CD4-positive, alpha-beta T cell treated with Interleukin-4 for 4 hours (primary cell): ENCODE results near the gene SCARB1.

Experiments used
- DNase-seq: peaks from one replicate; pipeline ENCODE4 v3.0.0-alpha.2; 2020

SCARB1 gene

DNA sequence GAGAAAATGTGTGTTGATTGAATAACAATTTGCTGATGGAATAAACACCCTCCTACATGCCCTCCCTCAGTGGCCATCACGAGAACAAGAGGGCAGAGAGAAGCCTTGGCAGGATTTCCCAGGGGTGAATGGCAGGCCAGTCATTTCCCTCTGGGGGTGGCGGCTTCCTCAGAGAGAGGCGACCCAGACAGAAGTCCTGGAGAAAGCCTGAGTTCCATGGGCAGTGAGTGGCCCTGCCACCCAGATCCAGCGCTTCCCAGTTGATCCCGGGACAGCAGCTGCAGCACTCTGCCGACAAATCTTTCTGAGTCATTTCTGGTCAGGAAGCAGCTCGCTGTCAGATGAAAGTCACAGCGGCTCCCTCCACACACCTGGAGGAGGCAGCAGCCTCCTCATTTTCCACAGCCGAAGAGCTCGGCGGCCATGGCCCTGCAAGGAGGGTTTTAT lies 123.0 kb downstream of the SCARB1 start:
- DNase-seq: no peak

DNA sequence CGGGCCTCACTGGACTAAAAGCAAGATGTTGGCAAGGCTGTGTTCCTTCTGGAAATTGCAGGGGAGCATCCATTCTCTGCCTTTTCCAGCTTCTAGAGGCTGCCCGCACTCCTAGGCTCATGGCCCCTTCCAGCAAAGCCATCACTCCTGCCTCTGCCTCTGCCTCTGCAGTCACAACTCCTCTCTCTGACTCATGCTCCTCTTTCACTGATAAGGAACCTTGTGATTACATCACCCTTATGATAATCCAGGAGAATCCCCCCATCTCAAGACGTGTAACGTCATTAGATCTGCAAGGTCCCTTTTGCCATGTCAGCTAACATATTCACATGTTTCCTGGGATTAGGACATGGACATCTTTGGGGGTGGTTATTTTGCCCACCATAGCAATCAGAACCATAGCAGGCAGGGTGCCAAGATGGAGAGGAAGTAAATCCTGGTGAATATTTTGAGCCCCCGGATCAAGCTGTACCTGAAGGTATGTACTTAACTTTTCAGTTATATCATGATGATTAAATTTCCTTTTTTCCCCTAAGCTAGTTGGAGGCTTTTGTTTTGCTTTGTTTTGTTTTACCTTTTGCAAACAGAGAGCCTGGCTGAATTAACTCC lies 123.6 kb downstream of the SCARB1 start:
- no peak for DNase-seq

DNA sequence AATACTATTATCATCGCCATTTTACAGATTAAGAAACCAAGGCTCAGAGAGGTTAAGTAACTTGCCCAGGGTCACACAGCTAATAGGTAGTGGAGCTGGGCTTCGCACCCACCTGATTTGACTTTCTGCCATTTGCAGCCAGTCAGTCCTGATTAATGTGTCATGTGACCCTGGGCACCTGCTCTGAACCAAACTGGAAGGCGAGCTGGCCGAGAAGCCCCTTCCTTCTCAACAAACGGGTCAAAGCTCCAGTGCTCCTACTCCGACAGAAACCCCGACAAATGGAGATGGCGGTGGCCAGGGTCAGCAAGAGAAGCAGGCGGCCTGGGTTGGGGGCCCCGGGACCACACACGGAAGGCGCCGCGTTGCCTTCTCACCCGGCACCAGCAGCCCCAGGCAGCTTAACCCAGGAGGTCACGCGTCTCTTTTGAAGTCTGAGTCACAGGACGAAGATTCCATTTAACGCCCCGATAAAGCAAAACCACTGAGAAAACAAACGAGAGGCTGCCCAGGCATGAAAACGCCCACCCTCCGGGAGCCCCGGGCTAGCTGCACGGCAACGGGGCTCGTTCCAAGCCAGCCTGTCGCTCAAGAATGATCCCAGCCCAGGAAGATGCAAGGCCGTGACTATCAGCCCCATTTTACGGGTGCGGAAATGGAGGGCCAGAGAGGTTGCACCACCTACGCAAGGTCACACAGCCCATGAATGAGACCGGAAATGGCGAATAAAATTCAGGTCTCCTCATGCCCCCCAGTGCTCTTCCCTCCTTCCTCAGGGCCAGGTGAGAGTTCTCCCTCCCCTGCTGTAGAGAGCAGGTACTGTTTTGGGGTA lies 124.8 kb downstream of the SCARB1 start:
- no peak for DNase-seq

DNA sequence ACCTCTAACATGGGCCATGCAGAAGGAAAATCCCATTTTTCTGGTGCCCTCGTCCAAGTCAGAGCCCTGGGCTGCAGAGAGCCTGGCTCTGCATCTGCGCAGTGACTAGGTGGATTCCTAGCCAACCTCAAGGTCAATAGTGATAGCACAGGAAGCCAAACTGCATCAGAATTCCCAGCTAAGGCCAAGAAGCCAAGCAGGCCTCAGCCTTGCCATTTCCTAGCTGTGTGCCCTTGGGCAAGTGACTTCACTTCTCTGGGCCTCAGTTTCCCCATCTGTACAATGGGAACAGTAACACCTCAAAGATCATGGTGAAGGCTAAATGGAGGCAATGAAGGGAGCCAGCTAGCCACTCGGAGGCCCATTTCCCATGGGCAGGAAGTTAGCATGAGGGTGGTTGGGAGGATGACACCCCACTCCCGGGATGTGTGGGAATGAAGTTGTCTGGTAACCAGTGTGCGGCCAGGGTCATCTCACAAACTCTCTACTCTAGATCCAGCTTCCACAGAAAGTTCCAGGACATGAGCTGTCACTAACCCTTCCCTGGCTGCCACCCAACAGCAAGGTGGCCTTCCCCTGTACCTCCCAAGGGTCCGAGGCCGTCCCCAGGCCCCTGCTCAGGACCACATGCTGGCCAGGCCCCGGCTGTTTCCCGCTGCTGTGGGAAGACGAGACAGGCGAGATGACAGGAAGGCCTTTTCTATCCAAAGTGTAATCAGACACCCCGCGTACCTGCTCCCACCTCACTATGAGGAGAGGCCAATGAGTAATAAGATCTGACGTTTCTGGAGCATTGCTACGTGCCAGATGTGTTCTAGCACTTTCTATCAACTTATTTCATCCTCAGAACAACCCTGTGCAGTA lies 125.7 kb downstream of the SCARB1 start:
- no peak for DNase-seq

DNA sequence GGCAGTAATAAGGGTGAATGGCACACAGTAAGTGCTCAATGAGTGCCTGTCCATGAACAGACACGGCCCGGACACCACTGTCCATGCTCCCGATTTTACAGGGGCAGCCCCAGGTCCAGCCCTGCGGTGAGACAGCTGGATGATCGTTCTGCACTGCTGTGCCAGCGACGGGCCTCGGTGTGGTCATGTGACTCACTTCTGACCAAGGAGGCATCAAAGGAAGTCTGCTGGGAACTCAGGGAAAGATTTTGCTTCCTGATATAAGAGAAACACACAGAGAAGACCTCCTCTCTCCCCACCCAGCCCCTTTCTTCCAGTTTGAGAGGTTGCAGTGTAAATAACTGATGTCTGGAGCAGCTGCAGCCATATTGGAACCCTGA lies 126.6 kb downstream of the SCARB1 start:
- DNase-seq: no peak

DNA sequence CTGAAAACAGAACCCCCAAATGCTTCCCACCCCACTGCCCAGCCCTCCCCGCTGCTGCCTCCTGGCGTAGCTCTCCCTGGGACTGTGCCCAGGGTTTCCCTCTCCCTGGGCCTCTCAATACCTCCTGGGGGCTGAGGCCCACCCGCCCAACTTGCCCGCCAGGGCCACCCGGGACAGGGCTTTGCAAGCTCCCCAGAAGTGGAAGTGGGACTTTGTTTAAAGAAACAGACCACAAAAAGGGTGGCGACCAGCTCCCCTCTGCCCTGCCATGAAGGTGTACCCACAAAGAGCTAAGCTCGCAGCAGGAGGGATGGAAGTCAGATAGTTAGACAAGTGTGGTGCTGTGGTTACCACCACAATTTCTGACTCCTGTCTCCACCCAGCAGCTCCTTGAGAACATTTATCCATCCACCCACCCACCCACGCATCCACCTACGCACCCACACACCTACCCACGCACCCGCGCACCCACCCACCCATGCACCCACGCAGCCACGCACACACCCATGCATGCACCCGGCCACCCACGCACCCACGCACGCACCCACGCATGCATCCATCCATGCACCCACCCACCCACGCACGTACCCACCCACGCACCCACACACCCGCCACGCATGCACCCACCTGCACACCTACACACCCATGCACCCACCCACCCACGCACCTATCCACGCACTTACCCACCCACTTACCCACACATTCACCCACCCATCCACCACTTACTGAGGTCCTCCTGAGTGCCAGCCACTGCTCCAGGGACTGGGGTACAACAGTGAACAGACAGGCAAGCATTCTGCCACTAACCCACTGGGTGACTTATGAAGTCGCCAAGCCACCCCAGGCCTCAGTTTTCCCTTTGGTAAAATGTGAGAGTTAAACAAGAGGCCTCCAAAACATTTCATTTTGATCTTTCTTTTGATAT lies 127.3 kb downstream of the SCARB1 start:
- DNase-seq: no peak

- DNase-seq: peak; percentile 11
Observed at GRCh38 chr12:124734224-124734788, 129.4 kb downstream of the SCARB1 start.

DNA sequence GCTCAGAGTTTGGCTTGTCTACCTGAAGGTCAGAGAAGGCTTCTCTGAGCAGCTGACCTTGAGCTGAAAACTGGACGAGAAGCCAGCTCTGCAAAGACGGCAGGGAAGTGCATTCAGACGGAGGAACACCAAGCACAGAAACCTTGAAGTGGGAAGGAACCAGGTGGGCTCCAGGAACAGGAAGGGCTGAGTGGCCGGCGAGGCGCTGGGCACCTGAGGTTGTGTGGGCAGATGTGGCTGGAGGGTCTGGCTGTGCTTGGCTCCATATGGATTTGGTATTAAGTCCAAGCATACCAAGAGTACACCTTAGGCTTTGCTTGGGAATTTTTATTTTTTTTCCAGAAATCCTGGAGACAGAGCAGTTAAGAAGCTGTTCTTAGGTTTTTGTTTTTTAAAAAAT lies 130.6 kb downstream of the SCARB1 start:
- DNase-seq: no peak

GRCh38 chr12:124732275-124733075 lies 131.2 kb downstream of the SCARB1 start:
- DNase-seq: no peak

- DNase-seq: no peak
Observed at GRCh38 chr12:124731869-124732268, 131.8 kb downstream of the SCARB1 start.

GRCh38 chr12:124730455-124730932 lies 133.2 kb downstream of the SCARB1 start:
- no peak for DNase-seq

DNA sequence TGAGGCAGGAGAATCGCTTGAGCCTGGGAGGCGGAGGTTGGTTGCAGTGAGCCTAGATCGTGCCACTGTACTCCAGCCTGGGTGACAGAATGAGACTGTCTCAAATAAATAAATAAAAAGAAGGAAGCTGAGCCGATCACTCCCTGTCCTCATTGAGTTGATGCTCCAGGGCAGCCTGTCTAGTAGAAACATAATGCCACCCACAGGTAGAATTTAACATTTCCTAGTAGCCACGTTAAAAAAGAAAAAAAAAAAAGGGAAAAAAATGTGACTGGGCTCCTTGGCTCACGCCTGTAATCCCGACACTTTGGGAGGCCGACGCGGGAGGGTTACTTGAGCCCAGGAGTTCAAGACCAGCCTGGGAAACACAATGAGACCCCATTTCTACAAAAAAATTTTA lies 135.7 kb downstream of the SCARB1 start:
- DNase-seq: no peak

DNA sequence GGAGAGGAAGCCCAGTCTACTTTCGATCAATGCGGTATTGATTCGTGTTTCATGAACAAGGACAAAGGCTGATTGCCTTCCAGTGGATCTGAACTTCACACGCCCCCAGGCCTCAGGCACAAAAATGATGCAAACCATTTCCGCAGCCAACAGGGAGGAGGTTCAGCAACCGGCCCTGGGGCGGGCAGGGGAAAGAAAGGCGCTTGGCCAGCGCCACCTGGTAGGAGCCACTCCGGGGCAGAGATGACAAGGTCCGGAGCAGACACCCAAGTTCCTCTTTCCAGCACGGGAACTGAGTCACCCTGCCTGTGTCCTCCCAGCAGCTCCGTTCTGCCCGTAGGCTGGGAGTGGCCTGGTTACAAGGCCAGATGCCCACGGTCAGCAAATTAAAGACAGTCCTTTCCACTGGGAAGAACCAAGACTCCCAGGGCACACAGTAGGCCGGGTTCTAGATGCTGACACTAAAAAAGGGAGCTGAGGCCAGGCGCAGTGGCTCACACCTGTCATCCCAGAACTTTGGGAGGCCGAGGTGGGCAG lies 136.3 kb downstream of the SCARB1 start:
- peak; percentile 20 for DNase-seq
